K562 (cell line): ENCODE measurements around the gene INPP5E. TPM values are rescaled to one million over a fixed set of nuclear protein-coding genes. Genes with fewer than 3 reads are reported as not detected.

Experiments used
- ATAC-seq: fragments of 200-7000 bp; cut with Tn5 transposase; 3 replicates; pipeline ENCODE4 v1.9.1; 2020; ENCODE audit warnings: moderate library complexity
- BruUV-seq: library from RNA; stranded (reverse); fragments of 400-500 nt; replicated peaks from 2 replicates; lab custom pipeline; 2021; lab: Mats Ljungman, UMichigan
- CTCF ChIA-PET: fragments of 300-600 bp; formaldehyde crosslinking; extraction: SDS; loops from one replicate; lab custom pipeline; 2021; ENCODE audit warnings: low intra/inter-chr PET ratio; lab: Yijun Ruan, JAX
- POLR2A ChIA-PET: fragments of 300-600, 350-650 bp; sonication (Branson Sonifier 250); formaldehyde crosslinking; extraction: SDS; loops from one replicate; lab custom pipeline; 2021; ENCODE audit warnings: antibody characterized with exemption, inconsistent platforms; lab: Yijun Ruan, JAX
- DNase-seq, 4 experiments: peaks; one replicate each; pipeline versions ENCODE4 v3.0.0 to v3.0.0-alpha.2; 2011 to 2018; ENCODE audit warnings: low spot score in 3 of 4, mixed read lengths in 3 of 4; ENCODE audit errors: extremely low read depth in 1 of 4
- FAIRE-seq: peaks from 2 replicates; lab custom pipeline; 2011; peaks lifted over from hg19 to GRCh38; lab: Jason Lieb, UNC
- H2AFZ ChIP-seq: 2 replicates; pipeline ENCODE4 v1.6.0; 2011; ENCODE audit warnings: low read depth, low read length, control low read depth, inconsistent platforms
- H3K27ac ChIP-seq: fragments of 200-600 bp; 3 replicates; pipeline ENCODE4 v1.8.0; 2011; ENCODE audit warnings: low read depth, mild to moderate bottlenecking, control low read depth, inconsistent platforms, low read length, moderate library complexity, mixed read lengths; ENCODE audit errors: extremely low read depth
- H3K27me3 ChIP-seq, 2 experiments: fragments of 300-600 bp in 1 of 2; 2 replicates in 1 of 2; 3 replicates in 1 of 2; pipeline versions ENCODE4 v1.6.0 to v1.8.0; 2011; ENCODE audit warnings: inconsistent platforms in 2 of 2, low read length in 2 of 2, mild to moderate bottlenecking in 1 of 2, mixed read lengths in 1 of 2, moderate library complexity in 1 of 2; ENCODE audit not compliant: control insufficient read depth in 2 of 2, insufficient read depth in 2 of 2
- H3K36me3 ChIP-seq: fragments of 300-600 bp; 3 replicates; pipeline ENCODE4 v1.8.0; 2011; ENCODE audit warnings: mild to moderate bottlenecking, low read length, inconsistent platforms; ENCODE audit not compliant: control insufficient read depth, insufficient read depth
- H3K4me1 ChIP-seq, 2 experiments: fragments of 200-600 bp in 1 of 2; replicated peaks in 1 of 2; 2 replicates in 1 of 2; 3 replicates in 1 of 2; pipeline versions ENCODE4 v1.5.1 to v1.8.0; 2011; ENCODE audit warnings: inconsistent platforms in 2 of 2, low read length in 2 of 2, mild to moderate bottlenecking in 1 of 2, mixed read lengths in 1 of 2, moderate library complexity in 1 of 2; ENCODE audit not compliant: control insufficient read depth in 2 of 2, insufficient read depth in 2 of 2
- H3K4me2 ChIP-seq: 2 replicates; pipeline ENCODE4 v1.6.1; 2011; ENCODE audit warnings: low read length, control low read depth, inconsistent platforms, mixed read lengths; ENCODE audit not compliant: insufficient read depth
- H3K4me3 ChIP-seq: fragments of 200-600 bp; sonication (generic), shearing (Covaris generic); 2 replicates; pipeline ENCODE4 v1.5.1; 2016; ENCODE audit warnings: control low read depth, inconsistent platforms
- H3K79me2 ChIP-seq: fragments of 200-600 bp; 3 replicates; pipeline ENCODE4 v1.8.0; 2011; ENCODE audit warnings: low read length, inconsistent platforms; ENCODE audit not compliant: control insufficient read depth, insufficient read depth
- H3K9ac ChIP-seq, 2 experiments: 2 replicates each; pipeline versions ENCODE4 v1.6.0 to v1.6.1; 2011; ENCODE audit warnings: low read depth in 2 of 2, low read length in 2 of 2, control low read depth in 1 of 2, inconsistent platforms in 1 of 2, mild to moderate bottlenecking in 1 of 2, mixed read lengths in 1 of 2; ENCODE audit not compliant: insufficient read depth in 1 of 2
- H3K9me1 ChIP-seq: one replicate; pipeline ENCODE4 v1.6.0; 2011; ENCODE audit warnings: inconsistent platforms, mild to moderate bottlenecking, low read length, moderate library complexity; ENCODE audit not compliant: control insufficient read depth, insufficient read depth
- H3K9me3 ChIP-seq: replicated peaks from 2 replicates; pipeline ENCODE4 v1.5.1; 2011; ENCODE audit warnings: low read depth, low read length, inconsistent platforms; ENCODE audit not compliant: control insufficient read depth, insufficient read depth
- H4K20me1 ChIP-seq: replicated peaks from 2 replicates; pipeline ENCODE4 v1.6.1; 2011; ENCODE audit warnings: low read length, inconsistent platforms, mixed read lengths; ENCODE audit not compliant: control insufficient read depth, insufficient read depth
- DPF2 ChIP-seq: fragments of 450-650 bp; IDR thresholded peaks from 2 replicates; pipeline ENCODE4 v1.6.1; 2016
- ETS2 ChIP-seq: IDR thresholded peaks from 2 replicates; pipeline ENCODE4 v1.6.1; 2016; ENCODE audit warnings: borderline replicate concordance, missing genetic modification characterization, mild to moderate bottlenecking, moderate library complexity, missing compliant biosample characterization; ENCODE audit not compliant: poor library complexity, severe bottlenecking
- PHF21A ChIP-seq: fragments of 450-650 bp; IDR thresholded peaks from 2 replicates; pipeline ENCODE4 v1.6.1; 2017; ENCODE audit warnings: low read depth, borderline replicate concordance
- PTRF ChIP-seq: fragments of 450-650 bp; IDR thresholded peaks from 2 replicates; pipeline ENCODE4 v1.6.1; 2016; ENCODE audit warnings: mild to moderate bottlenecking, missing genetic modification characterization, missing compliant biosample characterization
- SAP30 ChIP-seq: fragments of 200-600 bp; sonication (generic); IDR thresholded peaks from 2 replicates; pipeline ENCODE4 v1.6.1; 2012; ENCODE audit warnings: borderline replicate concordance, low read depth, mild to moderate bottlenecking, moderate library complexity, low read length, control low read depth, inconsistent platforms; ENCODE audit not compliant: insufficient read depth, poor library complexity, severe bottlenecking
- SMC3 ChIP-seq: conservative IDR thresholded peaks from 2 replicates; pipeline ENCODE4 v1.6.1; 2011; ENCODE audit warnings: low read depth, low read length, improper control_type of control experiment; ENCODE audit not compliant: insufficient read depth
- TEAD2 ChIP-seq: fragments of 450-650 bp; IDR thresholded peaks from 2 replicates; pipeline ENCODE4 v1.6.1; 2016; ENCODE audit warnings: missing genetic modification characterization, control low read depth, missing compliant biosample characterization
- U2AF1 ChIP-seq: fragments of 200-400 bp; formaldehyde crosslinking; optimal IDR thresholded peaks from 2 replicates; pipeline ENCODE3; 2017; ENCODE audit warnings: mild to moderate bottlenecking, low read depth, low read length, moderate library complexity
- ZNF324 ChIP-seq: fragments of 250-450 bp; sonication (Bioruptor Pico); IDR thresholded peaks from 2 replicates; pipeline ENCODE4 v1.4.0; 2020; ENCODE audit warnings: mild to moderate bottlenecking
- WGBS: fragments of 100-300 bp; shearing (Covaris generic); methylation state at CpG from one replicate; pipeline ENCODE4 v1.1.6; 2016; ENCODE audit warnings: low coverage, mixed read lengths; ENCODE audit not compliant: insufficient coverage; ENCODE audit errors: missing lambda C conversion rate; 5-methylcytosine and 5-hydroxymethylcytosine counted together
- in situ Hi-C: fragments of 300-500 bp; cut with MboI; formaldehyde crosslinking; loops from 4 replicates; pipeline ENCODE4 v1.15.0; 2018; ENCODE audit warnings: inconsistent platforms, mixed read lengths
- intact Hi-C: fragments of 100-400 bp; cut with micrococcal nuclease; formaldehyde crosslinking; loops from 2 replicates; pipeline ENCODE4 v1.14.2; 2022
- polyA plus RNA-seq, 8 experiments: library from polyadenylated mRNA; depleted of rRNA in 4 of 8; stranded (reverse) in 5 of 8; unstranded in 3 of 8; fragments of >200 nt; fragmentation: Nextera tagmentation in 2 of 8; fragmentation: Illumina TruSeq in 1 of 8; extraction: Ambion mirVana in 2 of 8; extraction: Trizol in 1 of 8; gene quantifications; 2 replicates each; pipeline versions ENCODE4 v1.2.1 to v1.2.3, GENCODE V29; 2011 to 2014; ENCODE audit warnings: inconsistent platforms in 1 of 8, missing spikeins in 1 of 8
- total RNA-seq, 7 experiments: library from RNA; depleted of rRNA in 6 of 7; stranded (reverse); fragments of >200 nt in 6 of 7; fragmentation: Illumina TruSeq in 2 of 7; extraction: Trizol in 2 of 7; gene quantifications; 2 replicates each; pipeline versions ENCODE4 v1.2.1 to v1.2.3, GENCODE V29; 2011 to 2021; ENCODE audit warnings: low replicate concordance in 1 of 7
- TF ChIP-seq, protein P1 (sequence below): fragments of 250-450 bp; sonication (Bioruptor Pico); IDR thresholded peaks from 2 replicates; pipeline ENCODE4 v1.5.0; 2021; ENCODE audit warnings: mild to moderate bottlenecking, borderline replicate concordance
- TF ChIP-seq, protein P2 (sequence below): fragments of 200-800 bp; sonication (Bioruptor generic); IDR thresholded peaks from 2 replicates; pipeline ENCODE4 v1.6.1; 2016; ENCODE audit warnings: missing genetic modification characterization, missing compliant biosample characterization

INPP5E gene
- total and polyA plus RNA-seq, 9 of the 15 experiments (the other 6 are each of a cell fraction or from before 2014, with no cell fraction given): 0.38 to 17.4 (median 4.9) TPM

DNA sequence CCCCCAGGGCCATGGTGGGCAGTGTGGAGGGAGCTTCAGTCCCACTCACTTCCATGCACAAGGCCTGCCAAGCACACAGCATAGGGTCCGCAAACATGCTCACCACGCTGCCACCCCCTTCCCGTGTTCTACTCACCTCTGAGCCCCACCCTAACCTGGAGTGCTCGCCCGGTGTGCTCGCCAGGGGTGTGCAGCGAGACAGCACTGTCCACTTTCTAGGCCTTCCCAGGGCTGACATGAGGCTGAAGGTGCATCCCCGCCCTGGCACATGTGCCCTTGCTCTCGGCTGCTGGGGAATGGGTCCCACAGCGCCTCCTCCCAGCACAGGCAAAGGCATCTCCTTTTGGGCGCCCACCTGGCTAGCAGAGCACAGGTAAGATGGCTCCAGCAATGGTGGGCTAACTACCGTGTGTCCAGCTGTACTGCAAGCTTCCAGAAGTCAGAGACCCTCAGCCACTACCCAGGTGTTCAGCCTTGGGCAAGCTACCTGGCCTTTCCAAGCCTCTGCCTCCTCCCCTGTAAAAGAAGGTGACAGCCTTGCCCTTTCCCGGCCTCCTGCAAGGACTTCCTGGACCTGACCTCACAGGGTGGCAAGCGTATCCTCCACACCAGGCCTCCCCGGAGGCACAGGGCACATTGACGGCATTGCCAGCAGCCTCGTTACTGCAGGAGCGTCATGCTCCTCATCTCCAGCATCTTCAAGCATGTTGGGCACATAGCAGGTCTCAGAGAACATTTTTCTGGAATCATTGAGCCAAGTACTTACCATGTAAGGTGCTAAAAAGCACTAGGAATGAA, 47.4 kb upstream of the INPP5E start:
- CTCF ChIA-PET: interaction anchor here (1.9 to 7.1 kb wide), 4 partner anchors 138 to 158 kb away, joined by 7 to 154 read pairs (median 18); no protein-coding TSS in a partner anchor
- H3K9me1 ChIP-seq: no peaks in the 10 kb centered on the region
- 0 out of 4 replicates have a peak overlapping the region, but pooled peaks of 1 of the 2 experiments have one; percentile 53 for H3K9ac ChIP-seq
- no peak overlapping the region for H3K27ac ChIP-seq
- no peak overlapping the region for H3K4me3 ChIP-seq
- in situ Hi-C loops (no loop called here), intact Hi-C loops (loop anchor here (5.0 kb wide), 1 partner anchor 205 kb away; no protein-coding TSS in a partner anchor)
- H3K36me3 ChIP-seq: no peaks in the 10 kb centered on the region; the same call in 2 of the 3 replicates
- no peaks in the 10 kb centered on the region for H3K9me3 ChIP-seq
- 26% methylated on average over 18 of the region's 18 CpGs for WGBS
- no TSS peak for BruUV-seq
- ATAC-seq (no peak), FAIRE-seq (no peak), DNase-seq (no peak)
- H4K20me1 ChIP-seq: peaks cover 15% of the 10 kb centered on the region
- no peak overlapping the region for H3K4me2 ChIP-seq
- POLR2A ChIA-PET: interaction anchor here (0.9 to 1.3 kb wide), 3 partner anchors 41 to 144 kb away, joined by 3 to 4 read pairs (median 3); no protein-coding TSS in a partner anchor
- peaks cover 9% of the 10 kb centered on the region for H3K79me2 ChIP-seq
- H2AFZ ChIP-seq: no peak overlapping the region
- peaks cover 8 to 35% of the 10 kb centered on the region in 2 experiments for H3K4me1 ChIP-seq
- peaks cover 0 to 31% of the 10 kb centered on the region in 2 experiments; a peak in 3 of 5 replicates for H3K27me3 ChIP-seq
- TF ChIP-seq PTRF (tag) (no peak), ZNF324 (CRISPR knock-in tag) (no peak), U2AF1 (no peak), ETS2 (tag) (no peak), TEAD2 (no peak), SAP30 (no peak), DPF2 (no peak), PHF21A (no peak), SMC3 (no peak)
- TF ChIP-seq, protein P1, sequence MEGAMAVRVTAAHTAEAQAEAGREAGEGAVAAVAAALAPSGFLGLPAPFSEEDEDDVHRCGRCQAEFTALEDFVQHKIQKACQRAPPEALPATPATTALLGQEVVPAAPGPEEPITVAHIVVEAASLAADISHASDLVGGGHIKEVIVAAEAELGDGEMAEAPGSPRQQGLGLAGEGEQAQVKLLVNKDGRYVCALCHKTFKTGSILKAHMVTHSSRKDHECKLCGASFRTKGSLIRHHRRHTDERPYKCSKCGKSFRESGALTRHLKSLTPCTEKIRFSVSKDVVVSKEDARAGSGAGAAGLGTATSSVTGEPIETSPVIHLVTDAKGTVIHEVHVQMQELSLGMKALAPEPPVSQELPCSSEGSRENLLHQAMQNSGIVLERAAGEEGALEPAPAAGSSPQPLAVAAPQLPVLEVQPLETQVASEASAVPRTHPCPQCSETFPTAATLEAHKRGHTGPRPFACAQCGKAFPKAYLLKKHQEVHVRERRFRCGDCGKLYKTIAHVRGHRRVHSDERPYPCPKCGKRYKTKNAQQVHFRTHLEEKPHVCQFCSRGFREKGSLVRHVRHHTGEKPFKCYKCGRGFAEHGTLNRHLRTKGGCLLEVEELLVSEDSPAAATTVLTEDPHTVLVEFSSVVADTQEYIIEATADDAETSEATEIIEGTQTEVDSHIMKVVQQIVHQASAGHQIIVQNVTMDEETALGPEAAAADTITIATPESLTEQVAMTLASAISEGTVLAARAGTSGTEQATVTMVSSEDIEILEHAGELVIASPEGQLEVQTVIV: no peak
- TF ChIP-seq, protein P2, sequence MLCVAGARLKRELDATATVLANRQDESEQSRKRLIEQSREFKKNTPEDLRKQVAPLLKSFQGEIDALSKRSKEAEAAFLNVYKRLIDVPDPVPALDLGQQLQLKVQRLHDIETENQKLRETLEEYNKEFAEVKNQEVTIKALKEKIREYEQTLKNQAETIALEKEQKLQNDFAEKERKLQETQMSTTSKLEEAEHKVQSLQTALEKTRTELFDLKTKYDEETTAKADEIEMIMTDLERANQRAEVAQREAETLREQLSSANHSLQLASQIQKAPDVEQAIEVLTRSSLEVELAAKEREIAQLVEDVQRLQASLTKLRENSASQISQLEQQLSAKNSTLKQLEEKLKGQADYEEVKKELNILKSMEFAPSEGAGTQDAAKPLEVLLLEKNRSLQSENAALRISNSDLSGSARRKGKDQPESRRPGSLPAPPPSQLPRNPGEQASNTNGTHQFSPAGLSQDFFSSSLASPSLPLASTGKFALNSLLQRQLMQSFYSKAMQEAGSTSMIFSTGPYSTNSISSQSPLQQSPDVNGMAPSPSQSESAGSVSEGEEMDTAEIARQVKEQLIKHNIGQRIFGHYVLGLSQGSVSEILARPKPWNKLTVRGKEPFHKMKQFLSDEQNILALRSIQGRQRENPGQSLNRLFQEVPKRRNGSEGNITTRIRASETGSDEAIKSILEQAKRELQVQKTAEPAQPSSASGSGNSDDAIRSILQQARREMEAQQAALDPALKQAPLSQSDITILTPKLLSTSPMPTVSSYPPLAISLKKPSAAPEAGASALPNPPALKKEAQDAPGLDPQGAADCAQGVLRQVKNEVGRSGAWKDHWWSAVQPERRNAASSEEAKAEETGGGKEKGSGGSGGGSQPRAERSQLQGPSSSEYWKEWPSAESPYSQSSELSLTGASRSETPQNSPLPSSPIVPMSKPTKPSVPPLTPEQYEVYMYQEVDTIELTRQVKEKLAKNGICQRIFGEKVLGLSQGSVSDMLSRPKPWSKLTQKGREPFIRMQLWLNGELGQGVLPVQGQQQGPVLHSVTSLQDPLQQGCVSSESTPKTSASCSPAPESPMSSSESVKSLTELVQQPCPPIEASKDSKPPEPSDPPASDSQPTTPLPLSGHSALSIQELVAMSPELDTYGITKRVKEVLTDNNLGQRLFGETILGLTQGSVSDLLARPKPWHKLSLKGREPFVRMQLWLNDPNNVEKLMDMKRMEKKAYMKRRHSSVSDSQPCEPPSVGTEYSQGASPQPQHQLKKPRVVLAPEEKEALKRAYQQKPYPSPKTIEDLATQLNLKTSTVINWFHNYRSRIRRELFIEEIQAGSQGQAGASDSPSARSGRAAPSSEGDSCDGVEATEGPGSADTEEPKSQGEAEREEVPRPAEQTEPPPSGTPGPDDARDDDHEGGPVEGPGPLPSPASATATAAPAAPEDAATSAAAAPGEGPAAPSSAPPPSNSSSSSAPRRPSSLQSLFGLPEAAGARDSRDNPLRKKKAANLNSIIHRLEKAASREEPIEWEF (CRISPR knock-in tag): no peak
